Hepatocyte (in vitro differentiated cells): Measurements from ENCODE around the gene NFIA. TPM values are rescaled to one million over a fixed set of nuclear protein-coding genes. Genes with fewer than 3 reads are reported as not detected.

Experiments
- DNase-seq: peaks from one replicate; pipeline ENCODE4 v3.0.0-alpha.2; 2016; ENCODE audit warnings: low spot score
- H2AFZ ChIP-seq: fragments of 200-600 bp; sonication (generic); 2 replicates; pipeline ENCODE4 v1.6.0; 2016; ENCODE audit warnings: antibody characterized with exemption, mild to moderate bottlenecking
- H3K27ac ChIP-seq: fragments of 200-600 bp; sonication (generic); 2 replicates; pipeline ENCODE4 v1.5.1; 2016; ENCODE audit warnings: mild to moderate bottlenecking
- H3K27me3 ChIP-seq: fragments of 200-600 bp; sonication (generic); 2 replicates; pipeline ENCODE4 v1.6.1; 2016
- H3K36me3 ChIP-seq: fragments of 200-600 bp; sonication (generic); replicated peaks from 2 replicates; pipeline ENCODE4 v1.5.1; 2016; ENCODE audit warnings: low read depth; ENCODE audit not compliant: insufficient read depth
- H3K4me1 ChIP-seq: fragments of 200-600 bp; sonication (generic); 2 replicates; pipeline ENCODE4 v1.5.1; 2016; ENCODE audit warnings: mild to moderate bottlenecking, moderate library complexity; ENCODE audit not compliant: insufficient read depth
- H3K4me2 ChIP-seq: fragments of 200-600 bp; sonication (generic); 2 replicates; pipeline ENCODE4 v1.6.0; 2016
- H3K4me3 ChIP-seq: fragments of 200-600 bp; sonication (generic); 2 replicates; pipeline ENCODE4 v1.5.1; 2016; ENCODE audit warnings: mild to moderate bottlenecking
- H3K79me2 ChIP-seq: fragments of 200-600 bp; sonication (generic); 2 replicates; pipeline ENCODE4 v1.6.0; 2017; ENCODE audit warnings: mild to moderate bottlenecking
- H3K9me2 ChIP-seq: fragments of 200-600 bp; sonication (generic); replicated peaks from 2 replicates; pipeline ENCODE4 v1.6.0; 2017; ENCODE audit warnings: mild to moderate bottlenecking; ENCODE audit not compliant: insufficient read depth
- H3K9me3 ChIP-seq: fragments of 200-600 bp; sonication (generic); 2 replicates; pipeline ENCODE4 v1.5.1; 2016; ENCODE audit warnings: low read depth, mild to moderate bottlenecking
- H4K20me1 ChIP-seq: fragments of 200-600 bp; sonication (generic); 2 replicates; pipeline ENCODE4 v1.6.0; 2016; ENCODE audit warnings: mild to moderate bottlenecking; ENCODE audit not compliant: insufficient read depth, poor library complexity, severe bottlenecking
- EZH2 ChIP-seq: fragments of 200-600 bp; sonication (generic); IDR thresholded peaks from 2 replicates; pipeline ENCODE4 v1.6.1; 2016; ENCODE audit warnings: antibody characterized with exemption, mild to moderate bottlenecking, borderline replicate concordance
- EZH2phosphoT487 ChIP-seq: fragments of 200-600 bp; sonication (generic); IDR thresholded peaks from one replicate; pipeline ENCODE4 v1.6.1; 2018; ENCODE audit warnings: antibody characterized with exemption, mild to moderate bottlenecking, low read depth, moderate library complexity; ENCODE audit not compliant: unreplicated experiment, severe bottlenecking
- WGBS: methylation state at CpG from one replicate; pipeline ENCODE4 v1.1.6; 2016; ENCODE audit warnings: low lambda C conversion rate; ENCODE audit errors: missing lambda C conversion rate; 5-methylcytosine and 5-hydroxymethylcytosine counted together
- polyA plus RNA-seq: library from polyadenylated mRNA; unstranded; fragments of >200 nt; fragmentation: Nextera tagmentation; extraction: Ambion mirVana; gene quantifications from 2 replicates; pipeline ENCODE4 v1.2.1, GENCODE V29; 2016
- total RNA-seq: library from RNA; depleted of rRNA; stranded (reverse); fragments of >200 nt; gene quantifications from 2 replicates; pipeline ENCODE4 v1.2.3, GENCODE V29; 2014
- TF ChIP-seq, protein P1 (sequence below): fragments of 200-600 bp; sonication (generic); IDR thresholded peaks from 2 replicates; pipeline ENCODE4 v1.5.1; 2016; ENCODE audit warnings: antibody characterized with exemption, mild to moderate bottlenecking; ENCODE audit not compliant: poor library complexity

NFIA gene
- total and polyA plus RNA-seq, 2 experiments from 2014 or later: 15.1 to 18.2 TPM

GRCh38 chr1:61104220-61104671, 21.9 kb downstream of the NFIA start:
- Histone ChIP-seq H3K79me2 (peaks cover 74% of the 10 kb centered on the region), H2AFZ (no peak overlapping the region), H3K9me3 (no peaks in the 10 kb centered on the region), H3K27me3 (no peaks in the 10 kb centered on the region), H3K27ac (no peak overlapping the region), H3K9me2 (no peaks in the 10 kb centered on the region), H3K4me2 (no peak overlapping the region), H3K4me3 (no peak overlapping the region), H3K4me1 (no peaks in the 10 kb centered on the region), H4K20me1 (no peaks in the 10 kb centered on the region), H3K36me3 (no peaks in the 10 kb centered on the region)
- TF ChIP-seq EZH2phosphoT487 (no peak), EZH2 (no peak)
- TF ChIP-seq, protein P1, sequence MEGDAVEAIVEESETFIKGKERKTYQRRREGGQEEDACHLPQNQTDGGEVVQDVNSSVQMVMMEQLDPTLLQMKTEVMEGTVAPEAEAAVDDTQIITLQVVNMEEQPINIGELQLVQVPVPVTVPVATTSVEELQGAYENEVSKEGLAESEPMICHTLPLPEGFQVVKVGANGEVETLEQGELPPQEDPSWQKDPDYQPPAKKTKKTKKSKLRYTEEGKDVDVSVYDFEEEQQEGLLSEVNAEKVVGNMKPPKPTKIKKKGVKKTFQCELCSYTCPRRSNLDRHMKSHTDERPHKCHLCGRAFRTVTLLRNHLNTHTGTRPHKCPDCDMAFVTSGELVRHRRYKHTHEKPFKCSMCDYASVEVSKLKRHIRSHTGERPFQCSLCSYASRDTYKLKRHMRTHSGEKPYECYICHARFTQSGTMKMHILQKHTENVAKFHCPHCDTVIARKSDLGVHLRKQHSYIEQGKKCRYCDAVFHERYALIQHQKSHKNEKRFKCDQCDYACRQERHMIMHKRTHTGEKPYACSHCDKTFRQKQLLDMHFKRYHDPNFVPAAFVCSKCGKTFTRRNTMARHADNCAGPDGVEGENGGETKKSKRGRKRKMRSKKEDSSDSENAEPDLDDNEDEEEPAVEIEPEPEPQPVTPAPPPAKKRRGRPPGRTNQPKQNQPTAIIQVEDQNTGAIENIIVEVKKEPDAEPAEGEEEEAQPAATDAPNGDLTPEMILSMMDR: no peak
- WGBS: 89% methylated on average over 3 of the region's 3 CpGs
- DNase-seq: no peak

GRCh38 chr1:61107638-61108037, 25.3 kb downstream of the NFIA start:
- no peak overlapping the region for H3K27ac ChIP-seq
- H3K9me3 ChIP-seq: no peaks in the 10 kb centered on the region
- H3K36me3 ChIP-seq: no peaks in the 10 kb centered on the region
- no peaks in the 10 kb centered on the region for H4K20me1 ChIP-seq
- peaks cover 11% of the 10 kb centered on the region for H3K4me1 ChIP-seq
- 97% methylated on average over 1 of the region's 1 CpG for WGBS
- no peak overlapping the region for H2AFZ ChIP-seq
- H3K4me2 ChIP-seq: no peak overlapping the region
- peaks cover 77% of the 10 kb centered on the region for H3K79me2 ChIP-seq
- DNase-seq: no peak
- H3K27me3 ChIP-seq: no peaks in the 10 kb centered on the region
- TF ChIP-seq EZH2phosphoT487 (no peak), EZH2 (no peak)
- TF ChIP-seq, protein P1: no peak
- H3K4me3 ChIP-seq: no peak overlapping the region
- no peaks in the 10 kb centered on the region for H3K9me2 ChIP-seq

- H3K4me2 ChIP-seq: no peak overlapping the region
- WGBS: 50% methylated on average over 1 of the region's 1 CpG
These were observed 26.8 kb downstream of the NFIA start for GRCh38 chr1:61109158-61109557.

More at GRCh38 chr1:61109158-61109557, 26.8 kb downstream of the NFIA start:
- H3K79me2 ChIP-seq: peaks cover 73% of the 10 kb centered on the region
- H3K9me3 ChIP-seq: no peaks in the 10 kb centered on the region
- peaks cover 11% of the 10 kb centered on the region for H3K4me1 ChIP-seq
- H3K4me3 ChIP-seq: no peak overlapping the region
- TF ChIP-seq EZH2phosphoT487 (no peak), EZH2 (no peak)
- TF ChIP-seq, protein P1: no peak
- H3K36me3 ChIP-seq: no peaks in the 10 kb centered on the region
- no peaks in the 10 kb centered on the region for H3K27me3 ChIP-seq
- no peak overlapping the region for H2AFZ ChIP-seq
- no peaks in the 10 kb centered on the region for H4K20me1 ChIP-seq
- no peaks in the 10 kb centered on the region for H3K9me2 ChIP-seq
- H3K27ac ChIP-seq: no peak overlapping the region
- no peak for DNase-seq
